Colonic mucosa (tissue), 4 donors: ENCODE data around the gene RLBP1. TPM values are rescaled to one million over a fixed set of nuclear protein-coding genes. Genes with fewer than 3 reads are reported as not detected.

ENCODE experiments used
- DNase-seq: peaks from one replicate; pipeline ENCODE4 v3.0.0-alpha.2; 2020
- H3K27ac ChIP-seq: fragments of 200-600 bp; one replicate; pipeline ENCODE4 v1.8.0; 2021
- H3K27me3 ChIP-seq: fragments of 200-600 bp; one replicate; pipeline ENCODE4 v1.8.0; 2021
- H3K36me3 ChIP-seq: fragments of 200-600 bp; one replicate; pipeline ENCODE4 v1.8.0; 2021
- H3K4me1 ChIP-seq: fragments of 200-600 bp; one replicate; pipeline ENCODE4 v1.8.0; 2021; ENCODE audit warnings: mild to moderate bottlenecking
- H3K4me3 ChIP-seq: fragments of 200-600 bp; one replicate; pipeline ENCODE4 v1.8.0; 2021
- H3K9ac ChIP-seq, 2 donors: one replicate each; pipeline ENCODE4 v1.7.0; 2013; ENCODE audit warnings: control low read depth in 2 of 2, low read depth in 2 of 2, low read length in 2 of 2
- H3K9me3 ChIP-seq: fragments of 200-600 bp; one replicate; pipeline ENCODE4 v1.8.0; 2021
- CTCF ChIP-seq: fragments of 200-600 bp; IDR thresholded peaks from one replicate; pipeline ENCODE4 v1.8.0; 2022; ENCODE audit warnings: antibody characterized with exemption, mild to moderate bottlenecking
- intact Hi-C: fragments of 100-400 bp; cut with DNase I; formaldehyde crosslinking; loops from one replicate; pipeline ENCODE4 v1.14.1; 2022
- total RNA-seq, 2 donors: library from RNA; stranded (reverse); fragmentation: NEBNext Ultra II Directional in 1 of 2; extraction: Animal tissue kit (Norgen Biotek cat#: 25700) in 1 of 2; gene quantifications; one replicate each; pipeline ENCODE4 v1.2.1, GENCODE V29; 2021
- donor health status: healthy.
- donor health status: DM: no; HTN: no; CAD: no.
- donor health status: DM: no; HTN: no; CAD: no.

The RLBP1 gene
- total RNA-seq, 2 donors from 2014 or later: not detected

GRCh38 chr15:89178307-89178977 lies 42.9 kb downstream of the RLBP1 start:
- H3K27ac ChIP-seq: no peak overlapping the region
- H3K4me1 ChIP-seq: no peaks in the 10 kb centered on the region
- TF ChIP-seq CTCF: no peak
- no peak overlapping the region for H3K9ac ChIP-seq
- intact Hi-C loops: loop anchor here (2.0 to 5.0 kb wide), 2 partner anchors 122 to 271 kb away; no protein-coding TSS in a partner anchor
- no peaks in the 10 kb centered on the region for H3K36me3 ChIP-seq
- DNase-seq: no peak
- no peak overlapping the region for H3K4me3 ChIP-seq
- no peaks in the 10 kb centered on the region for H3K9me3 ChIP-seq
- H3K27me3 ChIP-seq: no peaks in the 10 kb centered on the region

GRCh38 chr15:89177633-89178306 lies 43.6 kb downstream of the RLBP1 start:
- Histone ChIP-seq H3K27ac (no peak overlapping the region), H3K4me1 (no peaks in the 10 kb centered on the region), H3K9me3 (no peaks in the 10 kb centered on the region), H3K36me3 (no peaks in the 10 kb centered on the region), H3K9ac (no peak overlapping the region), H3K4me3 (no peak overlapping the region), H3K27me3 (no peaks in the 10 kb centered on the region)
- intact Hi-C loops: loop anchor here (2.0 to 5.0 kb wide), 2 partner anchors 121 to 270 kb away; no protein-coding TSS in a partner anchor
- TF ChIP-seq CTCF: peak; percentile 73
- peak; percentile 55 for DNase-seq

- Histone ChIP-seq H3K9me3 (no peaks in the 10 kb centered on the region), H3K4me1 (no peaks in the 10 kb centered on the region), H3K27ac (no peak overlapping the region), H3K36me3 (no peaks in the 10 kb centered on the region), H3K27me3 (no peaks in the 10 kb centered on the region), H3K4me3 (no peak overlapping the region), H3K9ac (no peak overlapping the region)
- no peak for TF ChIP-seq CTCF
- intact Hi-C loops: loop anchor here (5.0 kb wide), 1 partner anchor 270 kb away; no protein-coding TSS in a partner anchor
- DNase-seq: no peak
Measured at GRCh38 chr15:89177116-89177515, 44.3 kb downstream of the RLBP1 start.

- Histone ChIP-seq H3K4me3 (no peak overlapping the region), H3K27me3 (no peaks in the 10 kb centered on the region), H3K36me3 (no peaks in the 10 kb centered on the region), H3K27ac (no peak overlapping the region), H3K9me3 (no peaks in the 10 kb centered on the region), H3K9ac (no peak overlapping the region), H3K4me1 (no peaks in the 10 kb centered on the region)
- TF ChIP-seq CTCF: no peak
- no peak for DNase-seq
- intact Hi-C loops: loop anchor here (5.0 kb wide), 1 partner anchor 268 kb away; no protein-coding TSS in a partner anchor
Measured at GRCh38 chr15:89175617-89176191, 45.7 kb downstream of the RLBP1 start.

- no peak for DNase-seq
- TF ChIP-seq CTCF: no peak
- no peak overlapping the region for H3K9ac ChIP-seq
- no peaks in the 10 kb centered on the region for H3K36me3 ChIP-seq
- intact Hi-C loops: no loop called here
- no peak overlapping the region for H3K27ac ChIP-seq
- H3K4me1 ChIP-seq: no peaks in the 10 kb centered on the region
- no peaks in the 10 kb centered on the region for H3K27me3 ChIP-seq
- no peaks in the 10 kb centered on the region for H3K9me3 ChIP-seq
- H3K4me3 ChIP-seq: no peak overlapping the region
Measured at GRCh38 chr15:89174476-89174875, 46.9 kb downstream of the RLBP1 start.
